ENCODE measurements around the gene ZNF397. TPM values are rescaled to one million over a fixed set of nuclear protein-coding genes. Genes with fewer than 3 reads are reported as not detected.

Gene ZNF397
- total and polyA plus RNA-seq, 2 experiments from 2014 or later = 5.2 to 22.0 TPM

- H4K20me1 ChIP-seq (ENCODE audit: insufficient read depth, poor library complexity, severe bottlenecking) = no peaks in the 10 kb centered on the region
Observed at GRCh38 chr18:35236571-35237363, 4.1 kb upstream of the ZNF397 start.

GRCh38 chr18:35239314-35239713 lies 1.5 kb upstream of the ZNF397 start:
- H4K20me1 ChIP-seq (ENCODE audit: insufficient read depth, poor library complexity, severe bottlenecking) = no peaks in the 10 kb centered on the region
- peaks cover 11% of the 10 kb centered on the region for H3K4me1 ChIP-seq (ENCODE audit: insufficient read depth)
- no peak for TF ChIP-seq CTCF (IDR thresholded peaks at IDR 0.05; ENCODE audit: poor library complexity)
- TF ChIP-seq EZH2phosphoT487 (IDR thresholded peaks at IDR 0.05; ENCODE audit: low read depth, severe bottlenecking, unreplicated experiment) = no peak
- TF ChIP-seq EZH2 (IDR thresholded peaks at IDR 0.05; ENCODE audit: borderline replicate concordance) = no peak
- DNase-seq (ENCODE audit: low spot score) = no peak
- WGBS (ENCODE audit: low lambda C conversion rate, missing lambda C conversion rate) = 100% methylated on average over 1 of the region's 1 CpG
- no peaks in the 10 kb centered on the region for H3K9me2 ChIP-seq (replicated peaks; ENCODE audit: insufficient read depth)
- no peak overlapping the region for H3K27ac ChIP-seq
- H3K4me3 ChIP-seq = no peak overlapping the region
- peak overlapping the region; percentile 27 for H2AFZ ChIP-seq
- no peaks in the 10 kb centered on the region for H3K9me3 ChIP-seq (ENCODE audit: low read depth)
- H3K79me2 ChIP-seq = peaks cover 24% of the 10 kb centered on the region
- peaks cover 3% of the 10 kb centered on the region for H3K36me3 ChIP-seq (replicated peaks; ENCODE audit: insufficient read depth, low read depth)
- no peaks in the 10 kb centered on the region for H3K27me3 ChIP-seq
- no peak overlapping the region for H3K4me2 ChIP-seq

More at GRCh38 chr18:35236571-35237363, 4.1 kb upstream of the ZNF397 start:
- Histone ChIP-seq H3K36me3 (replicated peaks; ENCODE audit: insufficient read depth, low read depth) (no peaks in the 10 kb centered on the region), H2AFZ (no peak overlapping the region), H3K4me1 (ENCODE audit: insufficient read depth) (peaks cover under 1% of the 10 kb centered on the region), H3K9me2 (replicated peaks; ENCODE audit: insufficient read depth) (no peaks in the 10 kb centered on the region), H3K4me3 (no peak overlapping the region), H3K79me2 (peaks cover 4% of the 10 kb centered on the region), H3K27me3 (no peaks in the 10 kb centered on the region), H3K27ac (no peak overlapping the region), H3K9me3 (ENCODE audit: low read depth) (no peaks in the 10 kb centered on the region), H3K4me2 (no peak overlapping the region)
- TF ChIP-seq CTCF (IDR thresholded peaks at IDR 0.05; ENCODE audit: poor library complexity) (no peak), EZH2 (IDR thresholded peaks at IDR 0.05; ENCODE audit: borderline replicate concordance) (no peak), EZH2phosphoT487 (IDR thresholded peaks at IDR 0.05; ENCODE audit: low read depth, severe bottlenecking, unreplicated experiment) (no peak)
- DNase-seq (ENCODE audit: low spot score) = no peak
- 83% methylated on average over 1 of the region's 1 CpG for WGBS (ENCODE audit: low lambda C conversion rate, missing lambda C conversion rate)

DNA sequence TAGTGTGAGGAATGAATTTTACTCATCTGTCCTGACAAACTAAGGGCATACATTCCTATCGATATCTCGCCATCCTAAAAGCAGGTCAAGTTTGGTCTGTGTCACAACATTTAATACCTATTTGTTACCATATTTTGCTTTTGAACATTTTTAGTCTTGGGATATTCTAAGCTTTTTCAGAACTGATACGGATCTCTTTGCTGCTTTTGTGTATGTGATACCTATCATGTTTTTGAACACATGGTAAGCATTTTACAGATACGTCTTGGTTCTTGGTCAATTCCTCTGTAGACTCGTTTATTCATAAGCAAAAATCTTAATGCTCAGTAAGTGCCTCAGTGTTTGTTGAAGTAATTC lies 592 bp downstream of the ZNF397 start:
- H3K27ac ChIP-seq = peak overlapping the region; percentile 99
- peak overlapping the region; percentile 38 for H3K4me3 ChIP-seq
- no peaks in the 10 kb centered on the region for H3K9me3 ChIP-seq (ENCODE audit: low read depth)
- H3K27me3 ChIP-seq = no peaks in the 10 kb centered on the region
- TF ChIP-seq EZH2 (IDR thresholded peaks at IDR 0.05; ENCODE audit: borderline replicate concordance) = no peak
- TF ChIP-seq EZH2phosphoT487 (IDR thresholded peaks at IDR 0.05; ENCODE audit: low read depth, severe bottlenecking, unreplicated experiment) = no peak
- TF ChIP-seq CTCF (IDR thresholded peaks at IDR 0.05; ENCODE audit: poor library complexity) = no peak
- peak overlapping the region; percentile 17 for H2AFZ ChIP-seq
- no peak for DNase-seq (ENCODE audit: low spot score)
- peaks cover 8% of the 10 kb centered on the region for H3K36me3 ChIP-seq (replicated peaks; ENCODE audit: insufficient read depth, low read depth)
- no peaks in the 10 kb centered on the region for H3K9me2 ChIP-seq (replicated peaks; ENCODE audit: insufficient read depth)
- H3K4me2 ChIP-seq = peak overlapping the region; percentile 65
- no peaks in the 10 kb centered on the region for H4K20me1 ChIP-seq (ENCODE audit: insufficient read depth, poor library complexity, severe bottlenecking)
- H3K79me2 ChIP-seq = peaks cover 24% of the 10 kb centered on the region
- 2% methylated on average over 5 of the region's 5 CpGs for WGBS (ENCODE audit: low lambda C conversion rate, missing lambda C conversion rate)
- H3K4me1 ChIP-seq (ENCODE audit: insufficient read depth) = peaks cover 11% of the 10 kb centered on the region

All from hepatocyte (in vitro differentiated cells).